GM19099 (cell line): ENCODE results near the gene DOCK2.

ENCODE experiments used
- POLR2A ChIP-seq: IDR thresholded peaks from 3 replicates; pipeline ENCODE4 v1.6.1; 2011; ENCODE audit warnings: low read depth; ENCODE audit not compliant: insufficient read length; ENCODE audit errors: extremely low read depth

DOCK2 gene

GRCh38 chr5:169913479-169913878, 276.4 kb downstream of the DOCK2 start:
- TF ChIP-seq POLR2A = no peak

GRCh38 chr5:169914766-169915165, 277.7 kb downstream of the DOCK2 start:
- TF ChIP-seq POLR2A = no peak

- no peak for TF ChIP-seq POLR2A
Observed at GRCh38 chr5:169917500-169917899, 280.4 kb downstream of the DOCK2 start.

- no peak for TF ChIP-seq POLR2A
Observed at GRCh38 chr5:169918228-169918627, 281.2 kb downstream of the DOCK2 start.

- no peak for TF ChIP-seq POLR2A
Observed at GRCh38 chr5:169920474-169920873, 283.4 kb downstream of the DOCK2 start.

- no peak for TF ChIP-seq POLR2A
Observed at GRCh38 chr5:169921384-169921783, 284.3 kb downstream of the DOCK2 start.

GRCh38 chr5:169921949-169922348, 284.9 kb downstream of the DOCK2 start:
- TF ChIP-seq POLR2A = no peak

- TF ChIP-seq POLR2A = no peak
Observed at GRCh38 chr5:169922474-169922873, 285.4 kb downstream of the DOCK2 start.

GRCh38 chr5:169923988-169924387, 286.9 kb downstream of the DOCK2 start:
- no peak for TF ChIP-seq POLR2A

- TF ChIP-seq POLR2A = no peak
Observed at GRCh38 chr5:169933127-169933526, 296.1 kb downstream of the DOCK2 start.

- TF ChIP-seq POLR2A = no peak
Observed at GRCh38 chr5:169933616-169934015, 296.5 kb downstream of the DOCK2 start.

- no peak for TF ChIP-seq POLR2A
Observed at GRCh38 chr5:169934990-169935389, 297.9 kb downstream of the DOCK2 start.

- no peak for TF ChIP-seq POLR2A
Observed at GRCh38 chr5:169935762-169936161, 298.7 kb downstream of the DOCK2 start.

- TF ChIP-seq POLR2A = no peak
Observed at GRCh38 chr5:169938439-169938838, 301.4 kb downstream of the DOCK2 start.

- no peak for TF ChIP-seq POLR2A
Observed at GRCh38 chr5:169939731-169940130, 302.7 kb downstream of the DOCK2 start.

- TF ChIP-seq POLR2A = no peak
Observed at GRCh38 chr5:169941542-169941941, 304.5 kb downstream of the DOCK2 start.

GRCh38 chr5:169942181-169942580, 305.1 kb downstream of the DOCK2 start:
- TF ChIP-seq POLR2A = no peak
